ENCODE data around the gene EML6.
"Not testable (repeated sequence)": the region's sequence is repeated elsewhere in the genome, so short reads cannot be mapped to it uniquely, and the experiment has no call there.

EML6 gene

GRCh38 chr2:54723131-54723995 lies at the start of gene EML6:
EML6 (plus strand) TSS chr2:54723662; CDS start chr2:54725062, 1,400 bp downstream.
- DNase-seq = peak; percentile 73 to 99 (median 97)

- DNase-seq = no peak
Observed at GRCh38 chr2:54675281-54675680, 48.2 kb upstream of the EML6 start.

GRCh38 chr2:54675738-54676137 lies 47.7 kb upstream of the EML6 start:
- no peak for DNase-seq

- no peak for DNase-seq
Observed at GRCh38 chr2:54676656-54677055, 46.8 kb upstream of the EML6 start.

- DNase-seq = no peak
Observed at GRCh38 chr2:54677476-54678265, 45.8 kb upstream of the EML6 start.

- no peak for DNase-seq
Observed at GRCh38 chr2:54678719-54679118, 44.7 kb upstream of the EML6 start.

- DNase-seq = no peak
Observed at GRCh38 chr2:54680397-54681041, 42.9 kb upstream of the EML6 start.

- DNase-seq = no peak
Observed at GRCh38 chr2:54681416-54681815, 42.0 kb upstream of the EML6 start.

- DNase-seq = no peak
Observed at GRCh38 chr2:54683596-54683995, 39.9 kb upstream of the EML6 start.

- no peak for DNase-seq
Observed at GRCh38 chr2:54685263-54685775, 38.1 kb upstream of the EML6 start.

- DNase-seq = no peak
Observed at GRCh38 chr2:54687595-54688152, 35.8 kb upstream of the EML6 start.

- DNase-seq = no peak
Observed at GRCh38 chr2:54691445-54692135, 31.9 kb upstream of the EML6 start.

- no peak for DNase-seq
Observed at GRCh38 chr2:54692556-54692955, 30.9 kb upstream of the EML6 start.

GRCh38 chr2:54695378-54695777 lies 28.1 kb upstream of the EML6 start:
- no peak for DNase-seq

- DNase-seq = no peak
Observed at GRCh38 chr2:54697934-54698333, 25.5 kb upstream of the EML6 start.

GRCh38 chr2:54698926-54699325 lies 24.5 kb upstream of the EML6 start:
- DNase-seq = not testable (repeated sequence)

GRCh38 chr2:54699665-54700064 lies 23.8 kb upstream of the EML6 start:
- no peak for DNase-seq

GRCh38 chr2:54701029-54701428 lies 22.4 kb upstream of the EML6 start:
- no peak for DNase-seq

- no peak for DNase-seq
Observed at GRCh38 chr2:54704238-54704637, 19.2 kb upstream of the EML6 start.

- peak in 1 of 56 donors; percentile 39 for DNase-seq
Observed at GRCh38 chr2:54704688-54705605, 18.5 kb upstream of the EML6 start.

Data from amygdala (tissue), 56 donors.